HEK293 (cell line): Measurements from ENCODE around the gene SDF2L1.

Experiments used
- CTCF ChIA-PET: fragments of 350-600 bp; formaldehyde crosslinking; extraction: SDS; loops from one replicate; lab custom pipeline; 2021; ENCODE audit warnings: antibody characterized with exemption; lab: Yijun Ruan, JAX
- POLR2A ChIA-PET: fragments of 300-600 bp; formaldehyde crosslinking; extraction: SDS; loops from one replicate; lab custom pipeline; 2020; ENCODE audit warnings: antibody characterized with exemption, inconsistent platforms; lab: Yijun Ruan, JAX
- H3K27ac ChIP-seq: fragments of 200-500 bp; sonication (Bioruptor generic); 2 replicates; pipeline ENCODE4 v1.5.1; 2014; ENCODE audit warnings: low read depth, low read length, control low read depth, inconsistent platforms; ENCODE audit errors: extremely low read depth
- H3K36me3 ChIP-seq, 2 experiments: fragments of 200-500 bp in 1 of 2; sonication (Bioruptor generic) in 1 of 2; 1 replicate in 1 of 2; 2 replicates in 1 of 2; pipeline ENCODE4 v1.5.1; 2014 to 2017; ENCODE audit warnings: inconsistent platforms in 2 of 2, low read length in 2 of 2; ENCODE audit not compliant: control insufficient read depth in 2 of 2, insufficient read depth in 1 of 2
- H3K4me1 ChIP-seq: fragments of 200-500 bp; sonication (Bioruptor generic); 2 replicates; pipeline ENCODE4 v1.5.1; 2014; ENCODE audit warnings: mild to moderate bottlenecking, low read length, inconsistent platforms; ENCODE audit not compliant: control insufficient read depth, insufficient read depth
- H3K4me3 ChIP-seq: 2 replicates; pipeline ENCODE4 v1.5.1; 2011; ENCODE audit warnings: low read depth, mild to moderate bottlenecking, control low read depth, low read length, moderate library complexity
- H3K9me3 ChIP-seq: fragments of 200-500 bp; sonication (Bioruptor generic); 2 replicates; pipeline ENCODE4 v1.5.1; 2014; ENCODE audit warnings: low read depth, low read length, inconsistent platforms; ENCODE audit not compliant: control insufficient read depth, insufficient read depth
- BCL11A ChIP-seq: fragments of 450-650 bp; formaldehyde crosslinking; IDR thresholded peaks from 2 replicates; pipeline ENCODE4 v1.5.1; 2016; ENCODE audit warnings: low read depth, missing biosample characterization, missing genetic modification characterization
- EGR2 ChIP-seq: fragments of 450-650 bp; formaldehyde crosslinking; IDR thresholded peaks from 2 replicates; pipeline ENCODE4 v1.5.1; 2016; ENCODE audit warnings: low read depth, missing biosample characterization, missing genetic modification characterization
- SCRT2 ChIP-seq: fragments of 450-650 bp; formaldehyde crosslinking; IDR thresholded peaks from 2 replicates; pipeline ENCODE4 v1.5.1; 2016; ENCODE audit warnings: missing biosample characterization, missing genetic modification characterization
- SP2 ChIP-seq: fragments of 450-650 bp; formaldehyde crosslinking; IDR thresholded peaks from 2 replicates; pipeline ENCODE4 v1.5.1; 2016; ENCODE audit warnings: missing biosample characterization, missing genetic modification characterization
- ZBTB48 ChIP-seq: fragments of 450-650 bp; formaldehyde crosslinking; IDR thresholded peaks from 2 replicates; pipeline ENCODE4 v1.5.1; 2016; ENCODE audit warnings: missing biosample characterization, missing genetic modification characterization
- ZBTB7A ChIP-seq: fragments of 450-650 bp; formaldehyde crosslinking; IDR thresholded peaks from 2 replicates; pipeline ENCODE4 v1.5.1; 2016; ENCODE audit warnings: low read depth, missing biosample characterization, missing genetic modification characterization
- ZNF157 ChIP-seq: fragments of 450-650 bp; formaldehyde crosslinking; IDR thresholded peaks from 2 replicates; pipeline ENCODE4 v1.5.1; 2016; ENCODE audit warnings: missing biosample characterization, missing genetic modification characterization
- ZNF184 ChIP-seq: fragments of 450-650 bp; IDR thresholded peaks from 2 replicates; pipeline ENCODE4 v1.5.1; 2018; ENCODE audit warnings: missing biosample characterization, mild to moderate bottlenecking, missing genetic modification characterization
- ZNF239 ChIP-seq: fragments of 450-650 bp; formaldehyde crosslinking; IDR thresholded peaks from 2 replicates; pipeline ENCODE4 v1.5.1; 2016; ENCODE audit warnings: missing biosample characterization, missing genetic modification characterization
- ZNF792 ChIP-seq: fragments of 450-650 bp; formaldehyde crosslinking; IDR thresholded peaks from 2 replicates; pipeline ENCODE4 v1.5.1; 2016; ENCODE audit warnings: missing biosample characterization, missing genetic modification characterization
- TF ChIP-seq, protein P1 (sequence below): fragments of 450-650 bp; formaldehyde crosslinking; conservative IDR thresholded peaks from 2 replicates; pipeline ENCODE4 v1.5.1; 2016; ENCODE audit warnings: low read depth, missing biosample characterization, missing genetic modification characterization
- TF ChIP-seq, protein P2 (sequence below): fragments of 450-650 bp; formaldehyde crosslinking; IDR thresholded peaks from 2 replicates; pipeline ENCODE4 v1.5.1; 2016; ENCODE audit warnings: missing biosample characterization, missing genetic modification characterization, borderline replicate concordance
- TF ChIP-seq, protein P3 (sequence below): fragments of 450-650 bp; formaldehyde crosslinking; IDR thresholded peaks from 2 replicates; pipeline ENCODE4 v1.5.1; 2016; ENCODE audit warnings: missing biosample characterization, missing genetic modification characterization
- TF ChIP-seq, protein P4 (sequence below): fragments of 450-650 bp; formaldehyde crosslinking; IDR thresholded peaks from 2 replicates; pipeline ENCODE4 v1.5.1; 2016; ENCODE audit warnings: missing biosample characterization, missing genetic modification characterization, borderline replicate concordance
- TF ChIP-seq, protein P5 (sequence below): sonication (generic); formaldehyde crosslinking; IDR thresholded peaks from 2 replicates; pipeline ENCODE4 v1.8.1; 2022; ENCODE audit warnings: mild to moderate bottlenecking, moderate library complexity, missing genetic modification reagents

SDF2L1 gene

DNA sequence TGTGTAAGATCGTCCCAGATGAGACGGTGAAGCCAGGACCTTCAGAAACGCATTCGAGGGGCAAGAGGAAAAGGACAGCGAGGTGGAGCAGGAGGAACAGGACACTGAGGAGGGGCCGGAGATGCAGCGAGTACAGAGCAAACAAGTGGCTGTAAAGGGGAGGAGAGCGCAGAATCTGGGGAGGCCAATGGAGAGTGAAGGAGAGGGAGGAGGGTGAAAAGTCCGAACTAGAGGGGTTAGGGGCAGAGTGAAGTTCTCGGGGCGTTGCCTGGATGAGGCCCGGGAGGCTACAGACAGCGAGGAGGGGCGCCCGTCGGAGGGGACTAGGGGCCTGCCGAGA is 14.9 kb downstream of the SDF2L1 start (continued):
- peak; percentile 28; the same call in 1 of the 2 replicates for TF ChIP-seq ZNF792 (tag by site-specific recombination)
- TF ChIP-seq SP2 (tag by site-specific recombination): 0 out of 2 replicates have a peak, but pooled peaks have one; percentile 38
- TF ChIP-seq, protein P1, sequence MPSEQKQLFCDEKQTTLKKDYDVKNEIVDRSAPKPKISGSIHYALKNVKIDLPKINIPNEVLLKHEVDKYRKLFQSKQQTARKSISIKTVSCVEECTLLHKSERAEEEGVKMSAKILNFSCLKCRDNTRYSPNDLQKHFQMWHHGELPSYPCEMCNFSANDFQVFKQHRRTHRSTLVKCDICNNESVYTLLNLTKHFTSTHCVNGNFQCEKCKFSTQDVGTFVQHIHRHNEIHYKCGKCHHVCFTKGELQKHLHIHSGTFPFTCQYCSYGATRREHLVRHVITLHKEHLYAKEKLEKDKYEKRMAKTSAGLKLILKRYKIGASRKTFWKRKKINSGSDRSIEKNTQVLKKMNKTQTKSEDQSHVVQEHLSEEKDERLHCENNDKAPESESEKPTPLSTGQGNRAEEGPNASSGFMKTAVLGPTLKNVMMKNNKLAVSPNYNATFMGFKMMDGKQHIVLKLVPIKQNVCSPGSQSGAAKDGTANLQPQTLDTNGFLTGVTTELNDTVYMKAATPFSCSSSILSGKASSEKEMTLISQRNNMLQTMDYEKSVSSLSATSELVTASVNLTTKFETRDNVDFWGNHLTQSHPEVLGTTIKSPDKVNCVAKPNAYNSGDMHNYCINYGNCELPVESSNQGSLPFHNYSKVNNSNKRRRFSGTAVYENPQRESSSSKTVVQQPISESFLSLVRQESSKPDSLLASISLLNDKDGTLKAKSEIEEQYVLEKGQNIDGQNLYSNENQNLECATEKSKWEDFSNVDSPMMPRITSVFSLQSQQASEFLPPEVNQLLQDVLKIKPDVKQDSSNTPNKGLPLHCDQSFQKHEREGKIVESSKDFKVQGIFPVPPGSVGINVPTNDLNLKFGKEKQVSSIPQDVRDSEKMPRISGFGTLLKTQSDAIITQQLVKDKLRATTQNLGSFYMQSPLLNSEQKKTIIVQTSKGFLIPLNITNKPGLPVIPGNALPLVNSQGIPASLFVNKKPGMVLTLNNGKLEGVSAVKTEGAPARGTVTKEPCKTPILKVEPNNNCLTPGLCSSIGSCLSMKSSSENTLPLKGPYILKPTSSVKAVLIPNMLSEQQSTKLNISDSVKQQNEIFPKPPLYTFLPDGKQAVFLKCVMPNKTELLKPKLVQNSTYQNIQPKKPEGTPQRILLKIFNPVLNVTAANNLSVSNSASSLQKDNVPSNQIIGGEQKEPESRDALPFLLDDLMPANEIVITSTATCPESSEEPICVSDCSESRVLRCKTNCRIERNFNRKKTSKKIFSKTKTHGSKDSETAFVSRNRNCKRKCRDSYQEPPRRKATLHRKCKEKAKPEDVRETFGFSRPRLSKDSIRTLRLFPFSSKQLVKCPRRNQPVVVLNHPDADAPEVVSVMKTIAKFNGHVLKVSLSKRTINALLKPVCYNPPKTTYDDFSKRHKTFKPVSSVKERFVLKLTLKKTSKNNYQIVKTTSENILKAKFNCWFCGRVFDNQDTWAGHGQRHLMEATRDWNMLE (tag by site-specific recombination): no peak
- no peak for TF ChIP-seq ZNF239
- TF ChIP-seq, protein P2, sequence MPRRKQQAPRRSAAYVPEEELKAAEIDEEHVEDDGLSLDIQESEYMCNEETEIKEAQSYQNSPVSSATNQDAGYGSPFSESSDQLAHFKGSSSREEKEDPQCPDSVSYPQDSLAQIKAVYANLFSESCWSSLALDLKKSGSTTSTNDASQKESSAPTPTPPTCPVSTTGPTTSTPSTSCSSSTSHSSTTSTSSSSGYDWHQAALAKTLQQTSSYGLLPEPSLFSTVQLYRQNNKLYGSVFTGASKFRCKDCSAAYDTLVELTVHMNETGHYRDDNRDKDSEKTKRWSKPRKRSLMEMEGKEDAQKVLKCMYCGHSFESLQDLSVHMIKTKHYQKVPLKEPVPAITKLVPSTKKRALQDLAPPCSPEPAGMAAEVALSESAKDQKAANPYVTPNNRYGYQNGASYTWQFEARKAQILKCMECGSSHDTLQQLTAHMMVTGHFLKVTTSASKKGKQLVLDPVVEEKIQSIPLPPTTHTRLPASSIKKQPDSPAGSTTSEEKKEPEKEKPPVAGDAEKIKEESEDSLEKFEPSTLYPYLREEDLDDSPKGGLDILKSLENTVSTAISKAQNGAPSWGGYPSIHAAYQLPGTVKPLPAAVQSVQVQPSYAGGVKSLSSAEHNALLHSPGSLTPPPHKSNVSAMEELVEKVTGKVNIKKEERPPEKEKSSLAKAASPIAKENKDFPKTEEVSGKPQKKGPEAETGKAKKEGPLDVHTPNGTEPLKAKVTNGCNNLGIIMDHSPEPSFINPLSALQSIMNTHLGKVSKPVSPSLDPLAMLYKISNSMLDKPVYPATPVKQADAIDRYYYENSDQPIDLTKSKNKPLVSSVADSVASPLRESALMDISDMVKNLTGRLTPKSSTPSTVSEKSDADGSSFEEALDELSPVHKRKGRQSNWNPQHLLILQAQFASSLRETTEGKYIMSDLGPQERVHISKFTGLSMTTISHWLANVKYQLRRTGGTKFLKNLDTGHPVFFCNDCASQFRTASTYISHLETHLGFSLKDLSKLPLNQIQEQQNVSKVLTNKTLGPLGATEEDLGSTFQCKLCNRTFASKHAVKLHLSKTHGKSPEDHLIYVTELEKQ (tag by site-specific recombination): no peak
- TF ChIP-seq ZNF184 (tag by site-specific recombination): no peak
- peak; percentile 79 for TF ChIP-seq SCRT2 (tag by site-specific recombination)
- no peak for TF ChIP-seq ZNF157
- 0 out of 2 replicates have a peak, but pooled peaks have one; percentile 63 for TF ChIP-seq ZBTB7A (tag by site-specific recombination)
- TF ChIP-seq ZBTB48: 0 out of 2 replicates have a peak, but pooled peaks have one; percentile 12
- TF ChIP-seq BCL11A (tag by site-specific recombination): peak; percentile 19; the same call in 1 of the 2 replicates

DNA sequence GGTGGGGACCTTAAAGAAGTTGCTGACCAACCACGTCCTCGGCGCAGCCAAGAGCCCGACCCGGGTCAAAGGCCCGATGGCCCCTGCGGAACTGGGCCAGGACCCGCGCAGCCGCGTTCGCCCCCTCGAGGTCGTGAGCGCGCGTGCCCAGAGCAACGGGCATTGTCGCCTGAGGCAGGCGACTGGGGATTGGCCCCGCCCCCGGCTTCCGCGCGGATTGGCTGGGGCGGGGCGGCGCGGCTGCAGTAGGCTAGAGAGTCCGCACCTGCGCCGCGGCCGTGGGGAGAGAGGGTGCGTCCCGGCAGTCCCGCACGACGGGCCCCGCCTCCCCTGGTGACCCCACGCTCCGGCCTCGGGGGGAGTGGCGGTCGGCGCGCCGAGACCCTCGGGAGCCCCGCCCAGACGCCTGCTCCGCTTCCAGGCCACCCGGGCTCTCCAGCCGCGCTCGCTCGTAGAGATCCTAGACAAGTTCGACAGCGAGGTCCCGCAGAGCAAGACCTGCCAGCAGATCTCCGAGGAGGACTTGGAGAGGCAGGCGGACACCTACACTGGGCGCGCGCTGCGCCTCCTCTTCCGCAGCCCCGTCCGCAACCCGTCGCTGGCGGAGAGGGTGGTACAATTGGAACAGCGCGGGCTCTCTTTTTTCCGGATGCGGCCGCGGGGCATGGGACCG is 15.4 kb downstream of the SDF2L1 start:
- H3K9me3 ChIP-seq: no peaks in the 10 kb centered on the region
- no peaks in the 10 kb centered on the region for H3K4me1 ChIP-seq
- H3K36me3 ChIP-seq: peaks cover 0 to 18% of the 10 kb centered on the region in 2 experiments; a peak in 2 of 3 replicates
- peak overlapping the region; percentile 50 for H3K4me3 ChIP-seq
- ChIA-PET POLR2A (interaction anchor here (0.7 to 1.3 kb wide), 4 partner anchors 9 to 103 kb away, joined by 3 to 5 read pairs (median 3); partner anchors contain the start of gene PPIL2), CTCF (interaction anchor here (0.6 to 0.9 kb wide), 2 partner anchors 15 to 246 kb away, joined by 3 read pairs; no protein-coding TSS in a partner anchor)
- peak overlapping the region; percentile 13; the same call in 1 of the 2 replicates for H3K27ac ChIP-seq
- TF ChIP-seq, protein P3, sequence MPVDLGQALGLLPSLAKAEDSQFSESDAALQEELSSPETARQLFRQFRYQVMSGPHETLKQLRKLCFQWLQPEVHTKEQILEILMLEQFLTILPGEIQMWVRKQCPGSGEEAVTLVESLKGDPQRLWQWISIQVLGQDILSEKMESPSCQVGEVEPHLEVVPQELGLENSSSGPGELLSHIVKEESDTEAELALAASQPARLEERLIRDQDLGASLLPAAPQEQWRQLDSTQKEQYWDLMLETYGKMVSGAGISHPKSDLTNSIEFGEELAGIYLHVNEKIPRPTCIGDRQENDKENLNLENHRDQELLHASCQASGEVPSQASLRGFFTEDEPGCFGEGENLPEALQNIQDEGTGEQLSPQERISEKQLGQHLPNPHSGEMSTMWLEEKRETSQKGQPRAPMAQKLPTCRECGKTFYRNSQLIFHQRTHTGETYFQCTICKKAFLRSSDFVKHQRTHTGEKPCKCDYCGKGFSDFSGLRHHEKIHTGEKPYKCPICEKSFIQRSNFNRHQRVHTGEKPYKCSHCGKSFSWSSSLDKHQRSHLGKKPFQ (tag by site-specific recombination): no peak
- 0 out of 2 replicates have a peak, but pooled peaks have one; percentile 9 for TF ChIP-seq EGR2 (tag by site-specific recombination)
- TF ChIP-seq, protein P4, sequence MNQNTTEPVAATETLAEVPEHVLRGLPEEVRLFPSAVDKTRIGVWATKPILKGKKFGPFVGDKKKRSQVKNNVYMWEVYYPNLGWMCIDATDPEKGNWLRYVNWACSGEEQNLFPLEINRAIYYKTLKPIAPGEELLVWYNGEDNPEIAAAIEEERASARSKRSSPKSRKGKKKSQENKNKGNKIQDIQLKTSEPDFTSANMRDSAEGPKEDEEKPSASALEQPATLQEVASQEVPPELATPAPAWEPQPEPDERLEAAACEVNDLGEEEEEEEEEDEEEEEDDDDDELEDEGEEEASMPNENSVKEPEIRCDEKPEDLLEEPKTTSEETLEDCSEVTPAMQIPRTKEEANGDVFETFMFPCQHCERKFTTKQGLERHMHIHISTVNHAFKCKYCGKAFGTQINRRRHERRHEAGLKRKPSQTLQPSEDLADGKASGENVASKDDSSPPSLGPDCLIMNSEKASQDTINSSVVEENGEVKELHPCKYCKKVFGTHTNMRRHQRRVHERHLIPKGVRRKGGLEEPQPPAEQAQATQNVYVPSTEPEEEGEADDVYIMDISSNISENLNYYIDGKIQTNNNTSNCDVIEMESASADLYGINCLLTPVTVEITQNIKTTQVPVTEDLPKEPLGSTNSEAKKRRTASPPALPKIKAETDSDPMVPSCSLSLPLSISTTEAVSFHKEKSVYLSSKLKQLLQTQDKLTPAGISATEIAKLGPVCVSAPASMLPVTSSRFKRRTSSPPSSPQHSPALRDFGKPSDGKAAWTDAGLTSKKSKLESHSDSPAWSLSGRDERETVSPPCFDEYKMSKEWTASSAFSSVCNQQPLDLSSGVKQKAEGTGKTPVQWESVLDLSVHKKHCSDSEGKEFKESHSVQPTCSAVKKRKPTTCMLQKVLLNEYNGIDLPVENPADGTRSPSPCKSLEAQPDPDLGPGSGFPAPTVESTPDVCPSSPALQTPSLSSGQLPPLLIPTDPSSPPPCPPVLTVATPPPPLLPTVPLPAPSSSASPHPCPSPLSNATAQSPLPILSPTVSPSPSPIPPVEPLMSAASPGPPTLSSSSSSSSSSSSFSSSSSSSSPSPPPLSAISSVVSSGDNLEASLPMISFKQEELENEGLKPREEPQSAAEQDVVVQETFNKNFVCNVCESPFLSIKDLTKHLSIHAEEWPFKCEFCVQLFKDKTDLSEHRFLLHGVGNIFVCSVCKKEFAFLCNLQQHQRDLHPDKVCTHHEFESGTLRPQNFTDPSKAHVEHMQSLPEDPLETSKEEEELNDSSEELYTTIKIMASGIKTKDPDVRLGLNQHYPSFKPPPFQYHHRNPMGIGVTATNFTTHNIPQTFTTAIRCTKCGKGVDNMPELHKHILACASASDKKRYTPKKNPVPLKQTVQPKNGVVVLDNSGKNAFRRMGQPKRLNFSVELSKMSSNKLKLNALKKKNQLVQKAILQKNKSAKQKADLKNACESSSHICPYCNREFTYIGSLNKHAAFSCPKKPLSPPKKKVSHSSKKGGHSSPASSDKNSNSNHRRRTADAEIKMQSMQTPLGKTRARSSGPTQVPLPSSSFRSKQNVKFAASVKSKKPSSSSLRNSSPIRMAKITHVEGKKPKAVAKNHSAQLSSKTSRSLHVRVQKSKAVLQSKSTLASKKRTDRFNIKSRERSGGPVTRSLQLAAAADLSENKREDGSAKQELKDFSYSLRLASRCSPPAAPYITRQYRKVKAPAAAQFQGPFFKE (tag by site-specific recombination): no peak
- TF ChIP-seq, protein P5, sequence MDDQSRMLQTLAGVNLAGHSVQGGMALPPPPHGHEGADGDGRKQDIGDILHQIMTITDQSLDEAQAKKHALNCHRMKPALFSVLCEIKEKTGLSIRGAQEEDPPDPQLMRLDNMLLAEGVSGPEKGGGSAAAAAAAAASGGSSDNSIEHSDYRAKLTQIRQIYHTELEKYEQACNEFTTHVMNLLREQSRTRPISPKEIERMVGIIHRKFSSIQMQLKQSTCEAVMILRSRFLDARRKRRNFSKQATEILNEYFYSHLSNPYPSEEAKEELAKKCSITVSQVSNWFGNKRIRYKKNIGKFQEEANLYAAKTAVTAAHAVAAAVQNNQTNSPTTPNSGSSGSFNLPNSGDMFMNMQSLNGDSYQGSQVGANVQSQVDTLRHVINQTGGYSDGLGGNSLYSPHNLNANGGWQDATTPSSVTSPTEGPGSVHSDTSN: 0 out of 2 replicates have a peak, but pooled peaks have one; percentile 34
